ENCODE results near the gene PPL.

Gene PPL, protein sequence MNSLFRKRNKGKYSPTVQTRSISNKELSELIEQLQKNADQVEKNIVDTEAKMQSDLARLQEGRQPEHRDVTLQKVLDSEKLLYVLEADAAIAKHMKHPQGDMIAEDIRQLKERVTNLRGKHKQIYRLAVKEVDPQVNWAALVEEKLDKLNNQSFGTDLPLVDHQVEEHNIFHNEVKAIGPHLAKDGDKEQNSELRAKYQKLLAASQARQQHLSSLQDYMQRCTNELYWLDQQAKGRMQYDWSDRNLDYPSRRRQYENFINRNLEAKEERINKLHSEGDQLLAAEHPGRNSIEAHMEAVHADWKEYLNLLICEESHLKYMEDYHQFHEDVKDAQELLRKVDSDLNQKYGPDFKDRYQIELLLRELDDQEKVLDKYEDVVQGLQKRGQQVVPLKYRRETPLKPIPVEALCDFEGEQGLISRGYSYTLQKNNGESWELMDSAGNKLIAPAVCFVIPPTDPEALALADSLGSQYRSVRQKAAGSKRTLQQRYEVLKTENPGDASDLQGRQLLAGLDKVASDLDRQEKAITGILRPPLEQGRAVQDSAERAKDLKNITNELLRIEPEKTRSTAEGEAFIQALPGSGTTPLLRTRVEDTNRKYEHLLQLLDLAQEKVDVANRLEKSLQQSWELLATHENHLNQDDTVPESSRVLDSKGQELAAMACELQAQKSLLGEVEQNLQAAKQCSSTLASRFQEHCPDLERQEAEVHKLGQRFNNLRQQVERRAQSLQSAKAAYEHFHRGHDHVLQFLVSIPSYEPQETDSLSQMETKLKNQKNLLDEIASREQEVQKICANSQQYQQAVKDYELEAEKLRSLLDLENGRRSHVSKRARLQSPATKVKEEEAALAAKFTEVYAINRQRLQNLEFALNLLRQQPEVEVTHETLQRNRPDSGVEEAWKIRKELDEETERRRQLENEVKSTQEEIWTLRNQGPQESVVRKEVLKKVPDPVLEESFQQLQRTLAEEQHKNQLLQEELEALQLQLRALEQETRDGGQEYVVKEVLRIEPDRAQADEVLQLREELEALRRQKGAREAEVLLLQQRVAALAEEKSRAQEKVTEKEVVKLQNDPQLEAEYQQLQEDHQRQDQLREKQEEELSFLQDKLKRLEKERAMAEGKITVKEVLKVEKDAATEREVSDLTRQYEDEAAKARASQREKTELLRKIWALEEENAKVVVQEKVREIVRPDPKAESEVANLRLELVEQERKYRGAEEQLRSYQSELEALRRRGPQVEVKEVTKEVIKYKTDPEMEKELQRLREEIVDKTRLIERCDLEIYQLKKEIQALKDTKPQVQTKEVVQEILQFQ (N-terminal part only)

DNA sequence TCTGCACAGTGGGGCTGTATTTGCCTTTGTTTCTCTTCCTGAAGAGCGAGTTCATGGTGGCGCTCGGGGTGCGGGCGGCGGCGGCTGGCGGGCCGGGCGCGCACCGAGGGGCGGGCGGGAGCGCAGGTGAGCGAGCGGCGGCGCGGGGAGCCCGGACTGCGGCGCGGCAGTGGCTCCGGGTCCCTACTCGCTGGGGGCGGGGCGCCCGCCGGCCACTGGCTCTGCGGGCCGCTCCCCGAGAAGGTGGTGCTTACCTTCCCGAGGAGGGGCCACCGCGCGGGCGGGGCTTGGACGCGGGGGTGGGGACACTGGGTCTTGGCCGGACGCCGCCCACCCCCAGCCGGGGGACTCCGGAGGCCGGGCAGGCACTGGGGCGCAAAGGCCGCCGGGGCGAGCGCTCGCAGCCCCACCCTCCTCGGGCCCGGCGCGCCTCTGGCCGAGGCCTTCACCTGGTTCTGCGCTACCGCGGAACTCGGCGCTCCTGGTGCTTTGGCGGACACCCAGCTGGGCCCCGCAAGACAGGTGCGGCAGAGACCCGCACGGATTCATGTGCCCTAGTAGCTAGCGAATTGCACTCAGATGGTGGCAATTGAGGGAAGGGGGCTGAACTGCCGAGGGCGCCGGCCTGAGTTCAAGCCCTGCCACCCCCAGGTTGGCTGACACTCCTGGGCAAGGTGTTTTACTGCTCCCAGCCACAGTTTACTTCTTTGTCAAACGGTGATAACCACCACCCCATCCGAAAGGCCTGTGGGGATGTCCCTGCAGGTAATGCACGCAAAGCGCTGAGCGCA, at the start of gene PPL:
PPL (minus strand) TSS at position 158 of the 791 bp plus-strand sequence; CDS start at position 55, 103 bp downstream.
- no CpG with 5 or more reads among the region's 76 CpGs for WGBS (ENCODE audit: insufficient coverage, insufficient read length)
- DNase-seq (ENCODE audit: low read depth, low spot score): no peak
- Histone ChIP-seq H3K9me3 (ENCODE audit: control insufficient read depth, insufficient read depth, low read length) (no peaks in the 10 kb centered on the region), H3K27ac (ENCODE audit: low read length) (no peak within 1 kb of the TSS), H3K4me3 (ENCODE audit: low read length) (peak within 1 kb of the TSS; percentile 98), H3K27me3 (ENCODE audit: control insufficient read depth, insufficient read depth, low read length) (no peaks in the 10 kb centered on the region), H3K4me1 (ENCODE audit: control insufficient read depth, insufficient read depth, low read length) (peaks cover 11% of the 10 kb centered on the region), H3K36me3 (ENCODE audit: control insufficient read depth, insufficient read depth, low read length) (no peaks in the 10 kb centered on the region)

DNA sequence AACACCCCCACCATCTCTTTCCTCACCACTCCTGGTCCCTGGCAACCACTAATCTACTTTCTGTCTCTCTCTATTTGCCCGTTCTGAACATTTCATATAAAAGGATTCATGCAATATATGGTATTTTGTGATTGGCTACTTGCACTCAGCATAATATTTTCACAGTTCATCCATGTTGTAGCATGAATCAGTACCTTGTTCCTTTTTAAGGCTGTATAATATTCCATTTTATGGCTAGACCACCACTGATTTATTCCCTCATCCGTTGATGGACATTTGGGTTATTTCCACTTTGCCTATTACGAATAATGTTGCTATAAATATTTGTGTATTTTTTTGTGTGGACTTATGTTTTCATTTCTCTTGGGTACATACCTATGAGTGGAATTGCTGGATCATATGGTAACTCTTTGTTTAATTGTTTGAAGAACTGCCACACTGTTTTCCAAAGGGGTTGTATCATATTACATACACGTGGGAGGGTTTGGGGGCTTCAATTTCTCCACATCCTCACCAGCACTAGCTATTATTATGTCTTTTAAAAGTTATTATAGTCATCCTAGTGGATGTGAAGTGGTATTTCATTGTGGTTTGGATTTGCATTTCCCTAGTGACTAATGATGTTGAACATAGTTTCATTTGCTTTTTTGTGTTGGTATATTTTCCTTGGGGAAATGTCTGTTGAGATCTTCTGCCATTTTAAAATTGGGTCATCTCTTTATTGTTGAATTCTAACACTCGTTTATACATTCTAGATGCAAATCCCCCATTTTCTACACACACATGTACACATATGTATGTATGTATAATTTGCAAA, 47.4 kb upstream of the PPL start:
- Histone ChIP-seq H3K4me1 (ENCODE audit: control insufficient read depth, insufficient read depth, low read length) (peaks cover 3% of the 10 kb centered on the region; the same call in 1 of the 2 replicates), H3K27ac (ENCODE audit: low read length) (no peak overlapping the region), H3K36me3 (ENCODE audit: control insufficient read depth, insufficient read depth, low read length) (no peaks in the 10 kb centered on the region), H3K27me3 (ENCODE audit: control insufficient read depth, insufficient read depth, low read length) (peaks cover 2% of the 10 kb centered on the region; the same call in 1 of the 2 replicates), H3K9me3 (ENCODE audit: control insufficient read depth, insufficient read depth, low read length) (no peaks in the 10 kb centered on the region), H3K4me3 (ENCODE audit: low read length) (no peak overlapping the region)
- WGBS (ENCODE audit: insufficient coverage, insufficient read length): no CpG with 5 or more reads among the region's 5 CpGs
- no peak for DNase-seq (ENCODE audit: low read depth, low spot score)

DNA sequence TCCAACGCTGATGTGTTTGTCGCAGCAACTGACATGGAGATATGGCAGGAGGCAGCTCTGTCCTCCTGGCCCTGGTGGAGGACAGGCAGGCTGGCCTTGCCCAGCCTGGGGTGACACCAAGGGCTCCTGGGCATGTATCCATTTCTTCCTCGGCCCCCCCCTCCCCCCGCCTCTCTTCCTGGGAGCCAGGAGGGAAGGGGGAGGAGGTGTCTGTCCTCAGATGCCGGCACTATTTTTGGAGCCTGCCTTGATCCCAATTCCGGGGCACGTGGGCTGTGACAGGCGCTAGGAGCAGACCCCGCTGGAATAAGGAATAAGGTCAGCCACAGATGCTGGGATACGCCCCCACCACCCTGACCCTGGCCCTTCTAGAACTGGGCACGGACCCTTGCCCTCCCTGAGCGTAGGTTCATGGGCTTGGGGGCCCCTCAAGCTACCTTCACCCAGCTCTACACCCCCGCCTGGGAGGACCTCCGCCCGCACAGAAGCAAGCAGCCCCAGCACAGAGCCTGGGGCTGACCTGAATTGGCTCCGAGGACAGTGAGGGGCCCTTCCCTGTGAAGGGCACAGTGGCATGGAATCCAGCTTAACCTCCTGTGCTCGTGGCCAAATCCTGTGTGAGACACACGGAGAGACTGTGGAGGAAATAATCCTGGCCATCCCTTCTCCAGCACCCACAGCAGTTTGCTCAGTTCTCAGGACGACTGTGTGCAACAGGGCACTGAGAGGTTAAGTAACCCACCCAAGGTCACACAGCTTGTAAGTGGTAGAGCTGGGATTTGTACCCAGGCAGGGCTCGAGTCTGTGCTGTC, 45.3 kb upstream of the PPL start:
- no peaks in the 10 kb centered on the region for H3K9me3 ChIP-seq (ENCODE audit: control insufficient read depth, insufficient read depth, low read length)
- DNase-seq (ENCODE audit: low read depth, low spot score): no peak
- no peak overlapping the region for H3K27ac ChIP-seq (ENCODE audit: low read length)
- no peaks in the 10 kb centered on the region for H3K36me3 ChIP-seq (ENCODE audit: control insufficient read depth, insufficient read depth, low read length)
- 0 out of 2 replicates have a peak, but pooled peaks cover 2% of the 10 kb centered on the region for H3K4me1 ChIP-seq (ENCODE audit: control insufficient read depth, insufficient read depth, low read length)
- no CpG with 5 or more reads among the region's 20 CpGs for WGBS (ENCODE audit: insufficient coverage, insufficient read length)
- H3K4me3 ChIP-seq (ENCODE audit: low read length): no peak overlapping the region
- H3K27me3 ChIP-seq (ENCODE audit: control insufficient read depth, insufficient read depth, low read length): no peaks in the 10 kb centered on the region

GRCh38 chr16:4981473-4981872, 44.5 kb upstream of the PPL start:
- WGBS (ENCODE audit: insufficient coverage, insufficient read length): no CpG with 5 or more reads among the region's 7 CpGs
- DNase-seq (ENCODE audit: low read depth, low spot score): no peak
- no peaks in the 10 kb centered on the region for H3K9me3 ChIP-seq (ENCODE audit: control insufficient read depth, insufficient read depth, low read length)

DNA sequence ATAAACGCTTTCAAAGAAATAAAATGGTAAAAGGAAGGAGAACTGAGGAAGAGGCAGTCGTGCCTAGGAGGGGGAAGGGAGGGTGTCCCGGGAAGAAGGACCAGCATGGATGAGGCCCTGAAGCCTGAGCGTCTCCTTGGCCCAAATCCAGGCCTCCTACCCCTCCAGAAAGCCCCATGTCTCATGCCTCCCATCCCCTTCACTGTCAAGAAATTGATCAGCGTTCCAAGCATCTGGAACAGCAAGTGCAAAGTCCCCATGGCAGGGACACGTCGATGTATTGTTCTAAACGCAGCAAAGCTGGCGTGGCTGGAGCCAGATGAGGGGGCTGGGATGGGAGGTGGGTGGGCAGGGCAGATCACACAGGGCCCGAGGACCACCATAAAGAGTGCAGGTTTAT, 43.7 kb upstream of the PPL start:
- 0 out of 2 replicates have a peak, but pooled peaks cover 2% of the 10 kb centered on the region for H3K4me1 ChIP-seq (ENCODE audit: control insufficient read depth, insufficient read depth, low read length)
- H3K27me3 ChIP-seq (ENCODE audit: control insufficient read depth, insufficient read depth, low read length): no peaks in the 10 kb centered on the region
- no peak for DNase-seq (ENCODE audit: low read depth, low spot score)
- H3K4me3 ChIP-seq (ENCODE audit: low read length): no peak overlapping the region
- WGBS (ENCODE audit: insufficient coverage, insufficient read length): no CpG with 5 or more reads among the region's 10 CpGs
- H3K9me3 ChIP-seq (ENCODE audit: control insufficient read depth, insufficient read depth, low read length): no peaks in the 10 kb centered on the region
- no peak overlapping the region for H3K27ac ChIP-seq (ENCODE audit: low read length)
- H3K36me3 ChIP-seq (ENCODE audit: control insufficient read depth, insufficient read depth, low read length): no peaks in the 10 kb centered on the region

More at GRCh38 chr16:4981473-4981872, 44.5 kb upstream of the PPL start:
- Histone ChIP-seq H3K36me3 (ENCODE audit: control insufficient read depth, insufficient read depth, low read length) (no peaks in the 10 kb centered on the region), H3K27me3 (ENCODE audit: control insufficient read depth, insufficient read depth, low read length) (no peaks in the 10 kb centered on the region), H3K27ac (ENCODE audit: low read length) (no peak overlapping the region), H3K4me1 (ENCODE audit: control insufficient read depth, insufficient read depth, low read length) (0 out of 2 replicates have a peak, but pooled peaks cover 2% of the 10 kb centered on the region), H3K4me3 (ENCODE audit: low read length) (no peak overlapping the region)

DNA sequence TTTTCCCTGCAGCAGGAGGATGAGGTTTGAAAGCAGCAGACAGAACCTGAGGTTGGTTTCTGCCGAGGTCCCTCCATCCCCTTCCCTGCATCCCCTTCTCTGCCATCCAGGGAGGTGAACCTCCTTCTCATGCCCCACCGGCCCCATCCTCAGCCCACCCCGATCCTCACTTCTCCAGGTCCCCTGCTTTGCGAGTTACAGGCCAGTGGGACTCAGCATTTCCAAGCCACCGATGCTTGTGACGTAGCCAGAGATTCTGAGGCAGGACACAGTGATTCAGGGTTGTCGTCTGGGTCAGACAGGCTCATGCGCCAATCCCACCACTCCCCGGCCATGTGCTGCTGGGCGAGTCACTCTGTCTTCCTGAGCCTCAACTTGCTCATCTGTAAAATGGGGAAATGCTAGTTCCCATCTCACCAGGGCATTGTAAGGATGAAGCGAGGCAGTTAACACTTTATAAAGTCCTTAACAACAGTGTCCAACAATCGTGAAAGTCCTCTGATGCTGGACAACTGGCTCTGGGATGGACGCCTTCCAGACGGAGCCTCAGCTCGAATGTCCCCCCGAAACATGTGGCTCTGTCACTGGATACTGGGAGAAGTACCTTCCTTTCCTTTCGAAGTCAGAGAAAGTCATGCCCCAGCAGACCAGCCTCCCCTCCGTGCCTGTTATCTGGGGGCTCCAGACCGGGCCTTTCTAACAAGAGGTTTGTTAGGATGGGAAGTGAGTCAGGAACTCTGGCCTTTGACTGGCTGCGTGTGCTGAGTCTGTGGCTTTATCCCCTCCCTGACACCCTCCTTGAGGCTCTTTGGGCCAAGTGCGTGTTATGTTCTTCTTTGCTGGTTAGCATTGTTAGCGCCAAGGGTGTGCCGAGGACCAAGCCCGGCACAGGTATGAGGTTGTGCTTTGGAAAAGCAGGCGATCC, 43.0 kb upstream of the PPL start:
- H3K4me1 ChIP-seq (ENCODE audit: control insufficient read depth, insufficient read depth, low read length): 0 out of 2 replicates have a peak, but pooled peaks cover 2% of the 10 kb centered on the region
- WGBS (ENCODE audit: insufficient coverage, insufficient read length): no CpG with 5 or more reads among the region's 25 CpGs
- H3K27ac ChIP-seq (ENCODE audit: low read length): no peak overlapping the region
- no peak for DNase-seq (ENCODE audit: low read depth, low spot score)
- H3K4me3 ChIP-seq (ENCODE audit: low read length): no peak overlapping the region
- no peaks in the 10 kb centered on the region for H3K27me3 ChIP-seq (ENCODE audit: control insufficient read depth, insufficient read depth, low read length)
- no peaks in the 10 kb centered on the region for H3K36me3 ChIP-seq (ENCODE audit: control insufficient read depth, insufficient read depth, low read length)
- no peaks in the 10 kb centered on the region for H3K9me3 ChIP-seq (ENCODE audit: control insufficient read depth, insufficient read depth, low read length)

DNA sequence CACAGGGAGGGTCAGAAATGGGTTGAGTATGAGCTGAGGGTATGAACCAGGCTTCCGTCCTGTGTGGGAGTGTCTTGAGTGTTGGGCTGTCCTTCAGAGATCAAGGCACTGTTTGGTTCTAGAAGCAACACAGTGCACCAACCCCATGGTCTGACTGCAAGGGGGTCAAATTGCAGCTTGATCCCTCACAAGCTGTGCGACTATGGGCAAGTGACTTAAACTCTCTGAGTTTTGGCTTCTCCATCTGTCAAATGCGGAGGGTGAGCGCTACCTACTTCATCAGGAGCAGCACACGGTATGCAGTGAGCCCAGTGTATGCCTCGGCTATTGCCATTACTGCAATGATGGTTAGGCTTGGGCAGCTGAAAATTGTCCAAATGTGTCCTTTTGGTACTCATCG, 42.2 kb upstream of the PPL start:
- Histone ChIP-seq H3K4me3 (ENCODE audit: low read length) (no peak overlapping the region), H3K36me3 (ENCODE audit: control insufficient read depth, insufficient read depth, low read length) (no peaks in the 10 kb centered on the region), H3K27ac (ENCODE audit: low read length) (no peak overlapping the region), H3K9me3 (ENCODE audit: control insufficient read depth, insufficient read depth, low read length) (no peaks in the 10 kb centered on the region), H3K4me1 (ENCODE audit: control insufficient read depth, insufficient read depth, low read length) (0 out of 2 replicates have a peak, but pooled peaks cover 2% of the 10 kb centered on the region), H3K27me3 (ENCODE audit: control insufficient read depth, insufficient read depth, low read length) (no peaks in the 10 kb centered on the region)
- no CpG with 5 or more reads among the region's 7 CpGs for WGBS (ENCODE audit: insufficient coverage, insufficient read length)
- DNase-seq (ENCODE audit: low read depth, low spot score): no peak

DNA sequence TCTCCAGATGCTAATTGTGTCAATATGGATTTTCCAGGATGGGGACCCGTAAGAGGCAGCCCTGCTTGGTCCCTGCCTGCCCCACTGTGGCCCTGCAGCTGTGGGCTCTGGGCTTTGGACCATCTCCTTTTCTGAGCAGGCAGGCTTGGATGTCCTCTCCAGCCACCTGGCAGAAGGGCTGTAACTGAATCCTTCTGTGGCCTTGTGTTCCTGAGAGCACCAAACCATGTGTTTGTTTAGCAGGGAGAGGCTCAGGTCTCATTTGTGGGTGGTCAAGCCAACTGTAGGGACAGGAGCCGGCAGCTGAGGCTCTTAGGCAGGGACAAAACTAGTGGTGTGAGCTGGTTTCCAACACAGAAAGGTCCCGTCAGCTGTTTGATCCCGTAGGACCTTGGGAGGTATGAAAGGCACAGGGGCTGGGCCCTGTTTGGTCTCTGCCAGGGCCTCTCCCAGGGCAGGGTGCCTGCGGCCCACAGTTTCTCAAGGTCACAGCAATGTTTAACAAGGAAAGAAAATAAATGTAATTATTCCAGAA, 39.7 kb upstream of the PPL start:
- Histone ChIP-seq H3K27me3 (ENCODE audit: control insufficient read depth, insufficient read depth, low read length) (no peaks in the 10 kb centered on the region), H3K4me3 (ENCODE audit: low read length) (no peak overlapping the region), H3K36me3 (ENCODE audit: control insufficient read depth, insufficient read depth, low read length) (no peaks in the 10 kb centered on the region), H3K4me1 (ENCODE audit: control insufficient read depth, insufficient read depth, low read length) (no peaks in the 10 kb centered on the region), H3K27ac (ENCODE audit: low read length) (no peak overlapping the region), H3K9me3 (ENCODE audit: control insufficient read depth, insufficient read depth, low read length) (no peaks in the 10 kb centered on the region)
- no peak for DNase-seq (ENCODE audit: low read depth, low spot score)
- no CpG with 5 or more reads among the region's 5 CpGs for WGBS (ENCODE audit: insufficient coverage, insufficient read length)
